ENCODE measurements around the gene STH. TPM values are rescaled to one million over a fixed set of nuclear protein-coding genes. Genes with fewer than 3 reads are reported as not detected.

STH gene
- total RNA-seq, 2 experiments from 2014 or later, result not detected

DNA sequence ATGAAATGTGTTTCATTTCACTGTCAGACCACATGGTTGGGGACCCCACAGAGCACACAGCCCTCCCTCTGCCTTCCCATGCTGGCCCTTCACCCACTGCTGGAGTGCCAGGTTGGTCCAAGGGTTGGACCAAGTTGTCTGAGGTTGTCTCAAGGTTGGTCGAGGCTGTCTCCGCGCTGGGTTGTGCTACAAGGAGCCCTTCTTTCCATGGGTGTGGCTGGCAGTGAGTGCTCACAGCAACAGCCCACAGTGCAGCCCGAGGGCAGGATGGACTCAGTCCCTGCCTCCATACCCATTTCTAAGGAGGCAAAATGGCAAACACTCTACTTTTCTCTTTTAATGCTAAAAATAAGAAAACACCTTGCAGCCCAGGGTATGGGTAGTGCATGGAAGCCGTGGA is 35.8 kb upstream of the STH start:
- Histone ChIP-seq H3K4me1 (ENCODE audit: insufficient read depth, low read length) (no peaks in the 10 kb centered on the region), H3K27me3 (ENCODE audit: control insufficient read depth in 1 of 2, insufficient read depth in 2 of 2, low read length in 2 of 2) (peaks cover 0 to 3% of the 10 kb centered on the region in 2 experiments), H3K27ac (ENCODE audit: low read depth in 1 of 2, low read length in 2 of 2) (no peak overlapping the region), H3K4me3 (ENCODE audit: low read length) (no peak overlapping the region), H3K9me3 (ENCODE audit: control insufficient read depth in 1 of 2, insufficient read depth in 1 of 2, low read length in 2 of 2) (no peaks in the 10 kb centered on the region), H3K36me3 (ENCODE audit: insufficient read depth, low read length) (no peaks in the 10 kb centered on the region)
- intact Hi-C loops (cut with DNase I, micrococcal nuclease), result no loop called here
- no peak overlapping the region for H3K4me3 Mint-ChIP-seq
- DNase-seq (no peak), ATAC-seq (ENCODE audit: poor library complexity) (no peak)
- H3K36me3 Mint-ChIP-seq (ENCODE audit: low read depth), result no peaks in the 10 kb centered on the region
- ChIA-PET CTCF (interaction anchor here (0.6 kb wide), 1 partner anchor 937 kb away, joined by 3 read pairs; no protein-coding TSS in a partner anchor), POLR2A (no interaction called here)
- no peaks in the 10 kb centered on the region for H3K9me3 Mint-ChIP-seq
- H3K4me1 Mint-ChIP-seq (ENCODE audit: low read depth), result no peaks in the 10 kb centered on the region
- H3K27me3 Mint-ChIP-seq, result peaks cover 10% of the 10 kb centered on the region
- TF ChIP-seq, protein P1, sequence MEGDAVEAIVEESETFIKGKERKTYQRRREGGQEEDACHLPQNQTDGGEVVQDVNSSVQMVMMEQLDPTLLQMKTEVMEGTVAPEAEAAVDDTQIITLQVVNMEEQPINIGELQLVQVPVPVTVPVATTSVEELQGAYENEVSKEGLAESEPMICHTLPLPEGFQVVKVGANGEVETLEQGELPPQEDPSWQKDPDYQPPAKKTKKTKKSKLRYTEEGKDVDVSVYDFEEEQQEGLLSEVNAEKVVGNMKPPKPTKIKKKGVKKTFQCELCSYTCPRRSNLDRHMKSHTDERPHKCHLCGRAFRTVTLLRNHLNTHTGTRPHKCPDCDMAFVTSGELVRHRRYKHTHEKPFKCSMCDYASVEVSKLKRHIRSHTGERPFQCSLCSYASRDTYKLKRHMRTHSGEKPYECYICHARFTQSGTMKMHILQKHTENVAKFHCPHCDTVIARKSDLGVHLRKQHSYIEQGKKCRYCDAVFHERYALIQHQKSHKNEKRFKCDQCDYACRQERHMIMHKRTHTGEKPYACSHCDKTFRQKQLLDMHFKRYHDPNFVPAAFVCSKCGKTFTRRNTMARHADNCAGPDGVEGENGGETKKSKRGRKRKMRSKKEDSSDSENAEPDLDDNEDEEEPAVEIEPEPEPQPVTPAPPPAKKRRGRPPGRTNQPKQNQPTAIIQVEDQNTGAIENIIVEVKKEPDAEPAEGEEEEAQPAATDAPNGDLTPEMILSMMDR (IDR thresholded peaks at IDR 0.05), result no peak
- H3K27ac Mint-ChIP-seq, result no peak overlapping the region

DNA sequence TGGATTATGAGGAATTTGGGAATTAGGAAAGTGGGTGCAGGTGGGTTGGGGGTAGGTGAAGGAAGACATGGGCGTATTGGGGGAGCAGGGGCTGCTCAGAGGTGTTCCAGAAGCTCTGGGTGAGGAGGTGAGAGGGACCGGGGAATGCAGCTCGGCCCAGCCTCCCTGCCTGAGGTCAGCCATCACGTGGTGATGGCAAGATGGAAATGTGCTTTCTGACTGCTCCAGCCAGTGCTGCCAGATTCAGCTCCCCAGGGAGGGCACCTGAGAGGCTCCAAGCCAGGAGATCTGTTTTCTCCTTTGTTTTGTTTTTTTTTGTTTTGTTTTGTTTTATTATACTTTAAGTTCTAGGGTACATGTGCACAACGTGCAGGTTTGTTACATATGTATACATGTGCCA is 35.2 kb upstream of the STH start:
- POLR2A ChIA-PET, result no interaction called here
- ATAC-seq (ENCODE audit: poor library complexity) (no peak), DNase-seq (no peak)
- intact Hi-C loops (cut with DNase I, micrococcal nuclease), result no loop called here
- Mint-ChIP-seq H3K36me3 (ENCODE audit: low read depth) (no peaks in the 10 kb centered on the region), H3K9me3 (no peaks in the 10 kb centered on the region), H3K4me1 (ENCODE audit: low read depth) (no peaks in the 10 kb centered on the region), H3K27me3 (peaks cover 12% of the 10 kb centered on the region), H3K4me3 (no peak overlapping the region), H3K27ac (no peak overlapping the region)
- no peak overlapping the region for H3K4me3 ChIP-seq (ENCODE audit: low read length)
- H3K27me3 ChIP-seq (ENCODE audit: control insufficient read depth in 1 of 2, insufficient read depth in 2 of 2, low read length in 2 of 2), result peaks cover 0 to 3% of the 10 kb centered on the region in 2 experiments
- H3K9me3 ChIP-seq (ENCODE audit: control insufficient read depth in 1 of 2, insufficient read depth in 1 of 2, low read length in 2 of 2), result no peaks in the 10 kb centered on the region
- no peaks in the 10 kb centered on the region for H3K4me1 ChIP-seq (ENCODE audit: insufficient read depth, low read length)
- no peak overlapping the region for H3K27ac ChIP-seq (ENCODE audit: low read depth in 1 of 2, low read length in 2 of 2)
- H3K36me3 ChIP-seq (ENCODE audit: insufficient read depth, low read length), result no peaks in the 10 kb centered on the region
- TF ChIP-seq, protein P1 (IDR thresholded peaks at IDR 0.05), result no peak
- CTCF ChIA-PET, result no interaction called here

DNA sequence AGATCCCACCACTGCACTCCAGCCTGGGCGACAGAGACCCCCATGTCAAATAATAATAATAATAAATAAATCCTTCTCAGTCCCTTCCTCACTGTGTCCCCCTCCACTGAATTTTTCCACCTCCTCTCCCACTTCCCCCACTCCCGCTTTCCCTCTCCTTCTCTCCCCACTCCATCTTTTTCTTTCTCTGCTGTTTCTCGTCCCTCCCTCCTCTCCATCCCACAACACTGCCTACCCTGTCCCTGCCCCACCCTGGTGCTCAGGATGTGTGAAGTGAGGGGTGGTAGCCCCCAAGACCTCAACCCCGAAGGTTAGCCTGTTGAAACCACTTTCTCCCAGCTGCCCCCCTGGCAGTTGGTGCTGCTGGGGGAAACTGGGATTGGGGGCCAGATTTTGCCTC is 34.4 kb upstream of the STH start:
- Histone ChIP-seq H3K4me3 (ENCODE audit: low read length) (no peak overlapping the region), H3K27me3 (ENCODE audit: control insufficient read depth in 1 of 2, insufficient read depth in 2 of 2, low read length in 2 of 2) (peaks cover 0 to 3% of the 10 kb centered on the region in 2 experiments), H3K27ac (ENCODE audit: low read depth in 1 of 2, low read length in 2 of 2) (no peak overlapping the region), H3K36me3 (ENCODE audit: insufficient read depth, low read length) (no peaks in the 10 kb centered on the region), H3K9me3 (ENCODE audit: control insufficient read depth in 1 of 2, insufficient read depth in 1 of 2, low read length in 2 of 2) (no peaks in the 10 kb centered on the region), H3K4me1 (ENCODE audit: insufficient read depth, low read length) (no peaks in the 10 kb centered on the region)
- intact Hi-C loops (cut with DNase I, micrococcal nuclease), result no loop called here
- peaks cover 16% of the 10 kb centered on the region for H3K27me3 Mint-ChIP-seq
- no peak overlapping the region for H3K27ac Mint-ChIP-seq
- H3K9me3 Mint-ChIP-seq, result no peaks in the 10 kb centered on the region
- H3K36me3 Mint-ChIP-seq (ENCODE audit: low read depth), result no peaks in the 10 kb centered on the region
- no peaks in the 10 kb centered on the region for H3K4me1 Mint-ChIP-seq (ENCODE audit: low read depth)
- ChIA-PET POLR2A (no interaction called here), CTCF (no interaction called here)
- TF ChIP-seq, protein P1 (IDR thresholded peaks at IDR 0.05), result no peak
- ATAC-seq (ENCODE audit: poor library complexity) (no peak), DNase-seq (no peak)
- H3K4me3 Mint-ChIP-seq, result no peak overlapping the region
